Spleen (tissue), 11 donors: ENCODE data around the gene MAPK1. TPM values are rescaled to one million over a fixed set of nuclear protein-coding genes. Genes with fewer than 3 reads are reported as not detected.
"Not testable (repeated sequence)": the region's sequence is repeated elsewhere in the genome, so short reads cannot be mapped to it uniquely, and the experiment has no call there.

Experiments used
- DNase-seq: peaks from one replicate; pipeline ENCODE4 v3.0.0-alpha.2; 2020
- H3K27ac ChIP-seq, 8 donors: fragments of 200-600 bp; sonication (generic) in 7 of 8; 1 replicate in 4 of 8; 2 replicates in 4 of 8; pipeline versions ENCODE4 v1.5.0 to v1.8.0; 2016 to 2021; ENCODE audit warnings: inconsistent platforms in 4 of 8, mild to moderate bottlenecking in 4 of 8, moderate library complexity in 1 of 8
- H3K27me3 ChIP-seq, 7 donors: fragments of 200-600 bp; sonication (generic) in 6 of 7; replicated peaks in 1 of 7; 1 replicate in 4 of 7; 2 replicates in 3 of 7; pipeline versions ENCODE4 v1.5.0 to v1.8.0; 2016 to 2021; ENCODE audit warnings: inconsistent platforms in 3 of 7, mild to moderate bottlenecking in 1 of 7
- H3K36me3 ChIP-seq, 6 donors: fragments of 200-600 bp; sonication (generic) in 5 of 6; 1 replicate in 4 of 6; 2 replicates in 2 of 6; pipeline versions ENCODE4 v1.5.0 to v1.8.0; 2016 to 2021; ENCODE audit warnings: inconsistent platforms in 2 of 6
- H3K4me1 ChIP-seq, 6 donors: fragments of 200-600 bp; sonication (generic) in 5 of 6; 1 replicate in 3 of 6; 2 replicates in 3 of 6; pipeline versions ENCODE4 v1.5.0 to v1.8.0; 2016 to 2021; ENCODE audit warnings: inconsistent platforms in 3 of 6
- H3K4me3 ChIP-seq, 8 donors: fragments of 200-600 bp; sonication (generic) in 7 of 8; 1 replicate in 4 of 8; 2 replicates in 4 of 8; pipeline versions ENCODE4 v1.5.0 to v1.8.0; 2016 to 2021; ENCODE audit warnings: inconsistent platforms in 4 of 8, mild to moderate bottlenecking in 4 of 8, moderate library complexity in 2 of 8
- H3K9me3 ChIP-seq, 8 donors: fragments of 200-600 bp; sonication (generic) in 7 of 8; 1 replicate in 4 of 8; 2 replicates in 4 of 8; pipeline versions ENCODE4 v1.5.0 to v1.8.0; 2016 to 2021; ENCODE audit warnings: inconsistent platforms in 4 of 8
- POLR2A ChIP-seq, 3 donors: fragments of 450-650 bp; IDR thresholded peaks; one replicate each; pipeline ENCODE4 v1.5.1; 2017; ENCODE audit warnings: antibody characterized with exemption in 3 of 3, mild to moderate bottlenecking in 1 of 3
- POLR2AphosphoS5 ChIP-seq, 3 donors: sonication (generic); formaldehyde crosslinking; IDR thresholded peaks; one replicate each; pipeline ENCODE4 v1.5.1; 2017; ENCODE audit warnings: antibody characterized with exemption in 3 of 3
- WGBS, 5 donors: extraction: QIAGEN DNeasy Blood & Tissue Kit in 3 of 5; methylation state at CpG; one replicate each; pipeline versions ENCODE4 v1.1.5 to v1.1.7; 2013 to 2018; 5-methylcytosine and 5-hydroxymethylcytosine counted together
- intact Hi-C: fragments of 100-400 bp; cut with DNase I; formaldehyde crosslinking; loops from one replicate; pipeline ENCODE4 v1.15.0; 2023; ENCODE audit warnings: low total_unique reads
- polyA plus RNA-seq, 3 donors: library from polyadenylated mRNA; stranded (reverse); fragments of 200-250 nt; gene quantifications; one replicate each; pipeline ENCODE4 v1.2.1, GENCODE V29; 2013
- total RNA-seq, 7 donors: library from RNA; depleted of rRNA in 3 of 7; stranded (reverse); fragments of >200 nt in 3 of 7; fragmentation: NEBNext Ultra II Directional in 4 of 7; extraction: Animal tissue kit (Norgen Biotek cat#: 25700) in 4 of 7; gene quantifications; one replicate each; pipeline versions ENCODE4 v1.1.0 to v1.2.1, GENCODE V29; 2016 to 2021
- TF ChIP-seq, protein P1 (sequence below), 11 experiments: fragments of 200-600 bp in 7 of 11; fragments of 450-650 bp in 4 of 11; sonication (generic) in 4 of 11; IDR thresholded peaks in 8 of 11; conservative IDR thresholded peaks in 3 of 11; 1 replicate in 7 of 11; 2 replicates in 4 of 11; pipeline versions ENCODE4 v1.4.0 to v1.8.0; 2016 to 2021; ENCODE audit warnings: antibody characterized with exemption in 11 of 11, inconsistent platforms in 4 of 11, mild to moderate bottlenecking in 1 of 11
- donor health status: healthy with polysubstance abuse.
- donor health status: DM: no; HTN: no; CAD: no; lungs with moderate emphysema.
- donor health status: DM: no; HTN: no; CAD: no.
- donor health status: Bipolar disorder and iron deficiency.
- donor health status: healthy.
- donor health status: DM: no; HTN: no; CAD: no.
- donor health status: DM: yes; HTN: yes; CAD: no.

MAPK1 gene
- total and polyA plus RNA-seq, 10 donors, result 11.6 to 165 (median 106) TPM

DNA sequence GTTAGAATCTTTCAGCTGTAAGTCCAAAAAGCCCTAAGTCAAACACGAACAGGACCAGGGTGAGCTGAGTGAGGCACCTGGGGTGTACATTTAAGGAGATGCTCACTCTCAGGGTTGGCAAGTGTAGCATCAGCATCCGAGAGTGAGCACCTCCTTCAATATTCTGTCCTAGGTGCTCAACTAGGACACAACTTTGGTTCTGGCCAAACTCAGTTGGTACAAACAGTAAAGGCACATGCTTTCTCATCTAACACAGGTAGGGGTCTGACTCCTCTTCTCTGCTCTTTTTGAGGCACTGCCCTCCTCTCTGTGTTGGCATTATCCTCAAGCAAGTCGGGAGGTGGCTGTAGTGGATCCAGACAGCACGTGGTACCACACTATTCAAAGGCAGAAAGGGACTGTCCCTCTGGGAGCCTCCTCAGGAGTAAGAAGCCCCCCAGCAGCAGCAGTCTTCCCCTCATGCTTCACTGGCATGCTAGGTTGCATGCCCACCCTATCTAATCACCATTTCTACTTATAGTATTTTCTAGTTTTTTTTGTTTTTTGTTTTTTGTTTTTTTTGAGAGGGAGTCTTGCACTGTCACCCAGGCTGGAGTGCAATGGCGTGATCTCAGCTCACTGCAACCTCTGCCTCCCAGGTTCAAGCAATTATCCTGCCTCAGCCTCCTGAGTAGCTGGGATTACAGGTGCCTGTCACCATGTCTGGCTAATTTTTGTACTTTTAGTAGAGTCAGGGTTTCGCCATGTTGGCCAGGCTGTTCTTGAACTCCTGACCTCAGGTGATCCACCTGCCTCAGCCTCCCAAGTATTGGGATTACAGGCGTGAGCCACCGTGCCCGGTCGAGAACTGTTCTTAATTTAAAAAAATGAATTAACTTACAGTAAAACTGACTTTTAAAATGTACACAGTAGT lies 14.7 kb upstream of the MAPK1 start:
- Histone ChIP-seq H3K9me3 (no peaks in the 10 kb centered on the region), H3K27me3 (no peaks in the 10 kb centered on the region), H3K27ac (no peak overlapping the region), H3K4me1 (peaks cover 0 to 2% (median under 1%) of the 10 kb centered on the region in 6 donors), H3K36me3 (no peaks in the 10 kb centered on the region), H3K4me3 (no peak overlapping the region)
- no peak for TF ChIP-seq POLR2AphosphoS5 (IDR thresholded peaks at IDR 0.05)
- TF ChIP-seq, protein P1, sequence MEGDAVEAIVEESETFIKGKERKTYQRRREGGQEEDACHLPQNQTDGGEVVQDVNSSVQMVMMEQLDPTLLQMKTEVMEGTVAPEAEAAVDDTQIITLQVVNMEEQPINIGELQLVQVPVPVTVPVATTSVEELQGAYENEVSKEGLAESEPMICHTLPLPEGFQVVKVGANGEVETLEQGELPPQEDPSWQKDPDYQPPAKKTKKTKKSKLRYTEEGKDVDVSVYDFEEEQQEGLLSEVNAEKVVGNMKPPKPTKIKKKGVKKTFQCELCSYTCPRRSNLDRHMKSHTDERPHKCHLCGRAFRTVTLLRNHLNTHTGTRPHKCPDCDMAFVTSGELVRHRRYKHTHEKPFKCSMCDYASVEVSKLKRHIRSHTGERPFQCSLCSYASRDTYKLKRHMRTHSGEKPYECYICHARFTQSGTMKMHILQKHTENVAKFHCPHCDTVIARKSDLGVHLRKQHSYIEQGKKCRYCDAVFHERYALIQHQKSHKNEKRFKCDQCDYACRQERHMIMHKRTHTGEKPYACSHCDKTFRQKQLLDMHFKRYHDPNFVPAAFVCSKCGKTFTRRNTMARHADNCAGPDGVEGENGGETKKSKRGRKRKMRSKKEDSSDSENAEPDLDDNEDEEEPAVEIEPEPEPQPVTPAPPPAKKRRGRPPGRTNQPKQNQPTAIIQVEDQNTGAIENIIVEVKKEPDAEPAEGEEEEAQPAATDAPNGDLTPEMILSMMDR (IDR thresholded peaks at IDR 0.05 in 8 of 11, conservative IDR thresholded peaks at IDR 0.05 in 3 of 11), result no peak
- TF ChIP-seq POLR2A (IDR thresholded peaks at IDR 0.05), result no peak
- 84 to 93% (median 89%) methylated on average over 10 of the region's 10 CpGs for WGBS, 5 donors
- intact Hi-C loops, result no loop called here
- no peak for DNase-seq

DNA sequence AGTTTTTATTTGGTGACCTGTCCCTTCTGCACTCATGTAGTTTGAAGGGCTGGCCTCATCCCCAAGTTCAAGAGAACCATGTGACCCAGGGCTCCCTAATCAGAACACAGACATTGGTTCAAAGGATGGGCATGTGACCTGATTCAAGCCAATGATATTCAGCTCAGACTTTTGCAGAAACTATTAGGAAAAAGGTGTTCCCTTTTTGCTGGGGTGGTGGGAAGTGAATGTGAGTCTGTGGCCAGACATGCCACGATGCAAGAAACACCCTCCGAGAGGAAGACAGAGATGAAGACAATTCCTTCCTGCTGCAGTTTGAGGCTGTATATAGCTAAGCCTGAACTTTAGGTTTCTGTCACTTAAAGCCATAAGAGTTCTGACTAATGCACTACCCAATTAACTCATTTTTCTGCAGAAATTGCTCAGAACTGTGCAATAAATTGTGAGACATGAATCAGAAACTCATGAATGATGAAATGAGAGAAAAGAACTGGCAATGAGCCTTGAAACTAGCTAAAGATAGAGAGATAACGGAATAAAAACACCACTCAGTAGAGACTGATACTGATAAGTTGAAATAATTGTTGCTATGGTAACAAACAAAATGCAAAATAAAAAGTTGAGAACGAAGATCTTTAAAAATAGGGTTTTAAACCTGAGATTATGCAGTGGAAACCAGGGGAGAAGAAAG lies 9.2 kb upstream of the MAPK1 start:
- intact Hi-C loops, result no loop called here
- no peak for DNase-seq

DNA sequence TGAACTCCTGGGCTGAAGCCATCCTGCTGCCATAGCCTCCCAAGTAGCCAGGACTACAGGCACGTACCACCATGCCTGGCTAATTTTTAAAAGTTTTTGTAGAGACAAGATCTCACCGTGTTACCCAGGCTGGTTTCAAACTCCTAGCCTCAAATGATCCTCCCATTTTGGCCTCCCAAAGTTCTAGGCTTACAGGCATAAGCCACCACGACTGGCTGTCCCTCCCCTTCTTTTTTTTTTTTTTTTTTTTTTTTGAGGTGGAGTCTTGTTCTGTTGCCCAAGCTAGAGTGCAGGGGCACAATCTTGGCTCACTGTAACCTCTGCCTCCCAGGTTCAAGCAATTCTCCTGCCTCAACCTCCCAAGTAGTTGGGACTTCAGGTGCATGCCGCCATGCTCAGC lies 7.5 kb upstream of the MAPK1 start:
- intact Hi-C loops, H3K4me3 ChIP-seq, H3K36me3 ChIP-seq, H3K27ac ChIP-seq, H3K9me3 ChIP-seq, H3K27me3 ChIP-seq, DNase-seq: not testable (repeated sequence)
- peaks cover 0 to 12% (median 4%) of the 10 kb centered on the region in 6 donors for H3K4me1 ChIP-seq
- 79 to 90% (median 84%) methylated on average over 3 to 4 of the region's 4 CpGs for WGBS, 5 donors

More for the DNA sequence above, 9.2 kb upstream of the MAPK1 start:
- 26 to 44% (median 32%) methylated on average over 4 of the region's 4 CpGs for WGBS, 5 donors
- Histone ChIP-seq H3K36me3 (no peaks in the 10 kb centered on the region), H3K27ac (peak overlapping the region in 1 of 8 donors; percentile 12), H3K9me3 (no peaks in the 10 kb centered on the region), H3K27me3 (no peaks in the 10 kb centered on the region), H3K4me1 (peaks cover 0 to 12% (median 4%) of the 10 kb centered on the region in 6 donors), H3K4me3 (no peak overlapping the region)
- TF ChIP-seq POLR2AphosphoS5 (IDR thresholded peaks at IDR 0.05) (no peak), POLR2A (IDR thresholded peaks at IDR 0.05) (no peak)
- TF ChIP-seq, protein P1 (IDR thresholded peaks at IDR 0.05 in 8 of 11, conservative IDR thresholded peaks at IDR 0.05 in 3 of 11), result no peak

DNA sequence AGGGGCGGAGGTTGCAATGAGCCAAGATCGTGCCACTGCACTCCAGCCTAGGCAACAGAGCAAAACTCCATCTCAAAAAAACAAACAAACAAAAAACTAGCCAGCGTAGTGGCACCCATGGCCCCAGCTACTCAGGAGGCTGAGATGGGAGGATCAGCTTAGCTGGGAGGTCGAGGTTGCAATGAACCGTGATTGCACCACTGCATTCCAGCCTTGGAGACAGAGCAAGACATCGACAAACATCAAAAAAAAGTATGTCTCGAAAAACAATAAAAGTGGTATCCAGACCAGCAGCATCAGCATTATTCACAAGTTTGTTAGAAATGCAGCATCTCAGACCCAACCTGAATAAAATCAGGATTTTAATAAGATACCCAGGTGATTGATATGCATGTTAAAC lies 6.2 kb upstream of the MAPK1 start:
- Histone ChIP-seq H3K36me3 (no peaks in the 10 kb centered on the region), H3K9me3 (no peaks in the 10 kb centered on the region), H3K27me3 (no peaks in the 10 kb centered on the region), H3K4me1 (peaks cover 0 to 21% (median 9%) of the 10 kb centered on the region in 6 donors), H3K4me3 (no peak overlapping the region), H3K27ac (no peak overlapping the region)
- no peak for DNase-seq
- intact Hi-C loops, result no loop called here
- WGBS, 5 donors, result 92 to 95% (median 94%) methylated on average over 7 of the region's 7 CpGs
- TF ChIP-seq POLR2AphosphoS5 (IDR thresholded peaks at IDR 0.05), result no peak
- no peak for TF ChIP-seq POLR2A (IDR thresholded peaks at IDR 0.05)
- TF ChIP-seq, protein P1 (IDR thresholded peaks at IDR 0.05 in 8 of 11, conservative IDR thresholded peaks at IDR 0.05 in 3 of 11), result no peak

DNA sequence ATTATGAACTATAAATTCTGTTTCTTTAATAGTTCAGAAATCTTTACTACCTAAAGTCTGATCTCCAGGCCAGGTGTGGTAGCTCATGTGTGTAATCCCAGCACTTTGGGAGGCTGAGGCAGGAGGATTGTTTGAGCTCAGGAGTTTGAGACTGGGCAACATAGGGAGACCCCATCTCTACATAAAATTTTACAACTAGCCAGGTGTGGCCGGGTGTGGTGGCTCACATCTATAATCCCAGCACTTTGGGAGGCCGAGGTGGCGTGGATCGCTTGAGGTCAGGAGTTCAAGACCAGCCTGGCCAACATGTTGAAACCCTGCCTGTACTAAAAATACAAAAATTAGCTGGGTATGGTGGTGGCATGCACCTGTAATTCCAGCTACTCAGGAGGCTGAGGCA lies 5.3 kb upstream of the MAPK1 start:
- H3K9me3 ChIP-seq, H3K27me3 ChIP-seq, H3K36me3 ChIP-seq, H3K27ac ChIP-seq, intact Hi-C loops, DNase-seq, H3K4me3 ChIP-seq: not testable (repeated sequence)
- H3K4me1 ChIP-seq, result peaks cover 3 to 29% (median 16%) of the 10 kb centered on the region in 6 donors
- WGBS, 5 donors, result 91 to 100% (median 98%) methylated on average over 4 of the region's 4 CpGs
